Dedifferentiated amniotic fluid mesenchymal stem cell (primary cell): ENCODE results near the gene PARD3.
A peak's percentile ranks its signal among the peaks of the same experiment; 100 is the strongest.

Source experiments
- DNase-seq: peaks from one replicate; pipeline ENCODE4 v3.0.0-alpha.2; 2016; ENCODE audit errors: extremely low spot score

Gene PARD3

GRCh38 chr10:34538281-34538829 is 276.7 kb downstream of the PARD3 start:
- no peak for DNase-seq

- no peak for DNase-seq
Observed at GRCh38 chr10:34537629-34538231, 277.4 kb downstream of the PARD3 start.

- DNase-seq = no peak
Observed at GRCh38 chr10:34535872-34536271, 279.2 kb downstream of the PARD3 start.

- no peak for DNase-seq
Observed at GRCh38 chr10:34530778-34531177, 284.3 kb downstream of the PARD3 start.

GRCh38 chr10:34528320-34528719 is 286.8 kb downstream of the PARD3 start:
- peak; percentile 81 for DNase-seq

GRCh38 chr10:34526758-34527730 is 288.1 kb downstream of the PARD3 start:
- peak; percentile 90 for DNase-seq

GRCh38 chr10:34526186-34526585 is 288.9 kb downstream of the PARD3 start:
- DNase-seq = peak; percentile 32

GRCh38 chr10:34524369-34525091 is 290.6 kb downstream of the PARD3 start:
- no peak for DNase-seq

GRCh38 chr10:34523017-34523767 is 291.9 kb downstream of the PARD3 start:
- no peak for DNase-seq

- DNase-seq = no peak
Observed at GRCh38 chr10:34522546-34522945, 292.6 kb downstream of the PARD3 start.

- DNase-seq = no peak
Observed at GRCh38 chr10:34520510-34520909, 294.6 kb downstream of the PARD3 start.

GRCh38 chr10:34520084-34520483 is 295.0 kb downstream of the PARD3 start:
- DNase-seq = no peak

- no peak for DNase-seq
Observed at GRCh38 chr10:34514290-34514689, 300.8 kb downstream of the PARD3 start.

GRCh38 chr10:34513636-34514035 is 301.5 kb downstream of the PARD3 start:
- no peak for DNase-seq

- no peak for DNase-seq
Observed at GRCh38 chr10:34507217-34507616, 307.9 kb downstream of the PARD3 start.

GRCh38 chr10:34506786-34507185 is 308.3 kb downstream of the PARD3 start:
- no peak for DNase-seq

GRCh38 chr10:34505338-34505737 is 309.8 kb downstream of the PARD3 start:
- DNase-seq = no peak

- no peak for DNase-seq
Observed at GRCh38 chr10:34504534-34504933, 310.6 kb downstream of the PARD3 start.

- no peak for DNase-seq
Observed at GRCh38 chr10:34503704-34504103, 311.4 kb downstream of the PARD3 start.

GRCh38 chr10:34499612-34500279 is 315.4 kb downstream of the PARD3 start:
- DNase-seq = no peak

- DNase-seq = no peak
Observed at GRCh38 chr10:34498821-34499220, 316.3 kb downstream of the PARD3 start.
